CD8-positive, alpha-beta memory T cell (primary cell): Measurements from ENCODE around the gene PRSS57. TPM values are rescaled to one million over a fixed set of nuclear protein-coding genes. Genes with fewer than 3 reads are reported as not detected.
"Not testable (repeated sequence)": the region's sequence is repeated elsewhere in the genome, so short reads cannot be mapped to it uniquely, and the experiment has no call there.

Experiments
- CTCF ChIA-PET: fragments of 350-600 bp; sonication (Branson Sonifier 250); formaldehyde crosslinking; loops from one replicate; lab custom pipeline; 2021; ENCODE audit warnings: antibody characterized with exemption; lab: Charles Lee
- POLR2A ChIA-PET: fragments of 350-600 bp; sonication (Branson Sonifier 250); formaldehyde crosslinking; loops from one replicate; lab custom pipeline; 2021; ENCODE audit warnings: antibody characterized with exemption; lab: Charles Lee
- DNase-seq, 5 donors: peaks; one replicate each; pipeline versions ENCODE4 v3.0.0 to v3.0.0-alpha.2; 2020 to 2022; ENCODE audit warnings: mixed read lengths in 1 of 5
- H3K27ac ChIP-seq: one replicate; pipeline ENCODE4 v1.7.0; 2013; ENCODE audit warnings: low read depth, mild to moderate bottlenecking, low read length, moderate library complexity
- H3K27me3 ChIP-seq: 2 replicates; pipeline ENCODE4 v1.7.0; 2013; ENCODE audit warnings: low read length, mild to moderate bottlenecking; ENCODE audit not compliant: insufficient read depth, poor library complexity, severe bottlenecking
- H3K36me3 ChIP-seq: 2 replicates; pipeline ENCODE4 v1.7.0; 2013; ENCODE audit warnings: mild to moderate bottlenecking, low read length, moderate library complexity; ENCODE audit not compliant: insufficient read depth
- H3K4me1 ChIP-seq: 2 replicates; pipeline ENCODE4 v1.7.0; 2013; ENCODE audit warnings: mild to moderate bottlenecking, low read length, moderate library complexity; ENCODE audit not compliant: insufficient read depth
- H3K4me3 ChIP-seq: 2 replicates; pipeline ENCODE4 v1.7.0; 2013; ENCODE audit warnings: mild to moderate bottlenecking, low read length
- H3K9me3 ChIP-seq: 2 replicates; pipeline ENCODE4 v1.7.0; 2013; ENCODE audit warnings: mild to moderate bottlenecking, low read length
- H3K27ac Mint-ChIP-seq, 8 donors: one replicate each; pipeline ENCODE4 v1.8.0; 2020 to 2021; ENCODE audit warnings: mixed read lengths in 8 of 8, mild to moderate bottlenecking in 6 of 8, inconsistent platforms in 3 of 8, moderate library complexity in 3 of 8
- H3K27me3 Mint-ChIP-seq, 2 donors: one replicate each; pipeline ENCODE4 v1.8.0; 2020 to 2021; ENCODE audit warnings: mixed read lengths in 2 of 2, mild to moderate bottlenecking in 1 of 2, moderate library complexity in 1 of 2
- H3K36me3 Mint-ChIP-seq, 3 donors: one replicate each; pipeline ENCODE4 v1.8.0; 2020 to 2021; ENCODE audit warnings: mixed read lengths in 3 of 3, inconsistent platforms in 1 of 3, mild to moderate bottlenecking in 1 of 3
- H3K4me1 Mint-ChIP-seq, 3 donors: one replicate each; pipeline ENCODE4 v1.8.0; 2020 to 2021; ENCODE audit warnings: mixed read lengths in 3 of 3, inconsistent platforms in 1 of 3, mild to moderate bottlenecking in 1 of 3
- H3K4me3 Mint-ChIP-seq, 7 donors: one replicate each; pipeline ENCODE4 v1.8.0; 2020 to 2021; ENCODE audit warnings: mixed read lengths in 7 of 7, mild to moderate bottlenecking in 6 of 7, moderate library complexity in 4 of 7, inconsistent platforms in 2 of 7
- H3K9me3 Mint-ChIP-seq, 5 donors: one replicate each; pipeline ENCODE4 v1.8.0; 2020 to 2022; ENCODE audit warnings: mixed read lengths in 5 of 5, mild to moderate bottlenecking in 3 of 5, moderate library complexity in 2 of 5, inconsistent platforms in 1 of 5
- polyA plus RNA-seq: library from polyadenylated mRNA; unstranded; fragments of 300-500 nt; fragmentation: Illumina TruSeq; gene quantifications from one replicate; pipeline ENCODE4 v1.2.3, GENCODE V29; 2021
- total RNA-seq, 2 experiments: library from RNA; stranded (reverse); gene quantifications; one replicate each; pipeline ENCODE4 v1.2.3, GENCODE V29; 2021

Gene PRSS57
- total and polyA plus RNA-seq, 3 experiments from 2014 or later = not detected

GRCh38 chr19:698529-698928 is 3.3 kb upstream of the PRSS57 start:
- POLR2A ChIA-PET, CTCF ChIA-PET, H3K4me3 ChIP-seq, H3K27ac Mint-ChIP-seq, H3K9me3 ChIP-seq, H3K9me3 Mint-ChIP-seq, H3K27me3 ChIP-seq, H3K36me3 Mint-ChIP-seq, H3K36me3 ChIP-seq, H3K27ac ChIP-seq, H3K4me1 ChIP-seq, H3K4me3 Mint-ChIP-seq, DNase-seq: not testable (repeated sequence)
- H3K27me3 Mint-ChIP-seq = peaks cover 24 to 32% of the 10 kb centered on the region in 2 donors
- peaks cover 3 to 21% (median 12%) of the 10 kb centered on the region in 3 donors for H3K4me1 Mint-ChIP-seq

GRCh38 chr19:694481-695351 is 536 bp downstream of the PRSS57 start:
- H3K27me3 ChIP-seq = peaks cover 4% of the 10 kb centered on the region
- ChIA-PET POLR2A (no interaction called here), CTCF (no interaction called here)
- H3K36me3 ChIP-seq = no peaks in the 10 kb centered on the region
- H3K9me3 ChIP-seq = no peaks in the 10 kb centered on the region
- H3K4me3 Mint-ChIP-seq = peak overlapping the region in 1 of 7 donors; percentile 14
- peak overlapping the region in 1 of 8 donors; percentile 82 for H3K27ac Mint-ChIP-seq
- peaks cover 0 to 12% (median 2%) of the 10 kb centered on the region in 3 donors for H3K4me1 Mint-ChIP-seq
- H3K9me3 Mint-ChIP-seq = no peaks in the 10 kb centered on the region
- no peak overlapping the region for H3K27ac ChIP-seq
- no peak overlapping the region for H3K4me3 ChIP-seq
- H3K36me3 Mint-ChIP-seq = no peaks in the 10 kb centered on the region
- DNase-seq = no peak
- no peaks in the 10 kb centered on the region for H3K4me1 ChIP-seq
- H3K27me3 Mint-ChIP-seq = peaks cover 15 to 25% of the 10 kb centered on the region in 2 donors

- ChIA-PET POLR2A (no interaction called here), CTCF (no interaction called here)
- H3K4me1 ChIP-seq = no peaks in the 10 kb centered on the region
- no peaks in the 10 kb centered on the region for H3K9me3 ChIP-seq
- peaks cover 2 to 3% of the 10 kb centered on the region in 2 donors for H3K27me3 Mint-ChIP-seq
- no peak overlapping the region for H3K27ac Mint-ChIP-seq
- H3K4me3 ChIP-seq = no peak overlapping the region
- H3K36me3 ChIP-seq = no peaks in the 10 kb centered on the region
- no peaks in the 10 kb centered on the region for H3K36me3 Mint-ChIP-seq
- H3K9me3 Mint-ChIP-seq = no peaks in the 10 kb centered on the region
- H3K4me3 Mint-ChIP-seq = no peak overlapping the region
- H3K4me1 Mint-ChIP-seq = peaks cover 0 to 7% (median 0%) of the 10 kb centered on the region in 3 donors
- H3K27me3 ChIP-seq = no peaks in the 10 kb centered on the region
- no peak overlapping the region for H3K27ac ChIP-seq
- DNase-seq = no peak
Measured at GRCh38 chr19:690203-690602, 5.0 kb downstream of the PRSS57 start.

GRCh38 chr19:688992-689391 is 6.3 kb downstream of the PRSS57 start:
- H3K9me3 ChIP-seq = no peaks in the 10 kb centered on the region
- Mint-ChIP-seq H3K9me3 (no peaks in the 10 kb centered on the region), H3K36me3 (no peaks in the 10 kb centered on the region), H3K27me3 (peaks cover 0 to 2% of the 10 kb centered on the region in 2 donors), H3K4me3 (peak overlapping the region in 1 of 7 donors; percentile 44), H3K4me1 (no peaks in the 10 kb centered on the region), H3K27ac (no peak overlapping the region)
- H3K36me3 ChIP-seq = no peaks in the 10 kb centered on the region
- ChIA-PET CTCF (no interaction called here), POLR2A (no interaction called here)
- H3K4me3 ChIP-seq = no peak overlapping the region
- H3K4me1 ChIP-seq = no peaks in the 10 kb centered on the region
- no peaks in the 10 kb centered on the region for H3K27me3 ChIP-seq
- DNase-seq = no peak
- no peak overlapping the region for H3K27ac ChIP-seq

- DNase-seq = no peak
- H3K9me3 ChIP-seq = no peaks in the 10 kb centered on the region
- H3K4me3 Mint-ChIP-seq = no peak overlapping the region
- peaks cover 0 to 2% of the 10 kb centered on the region in 2 donors for H3K27me3 Mint-ChIP-seq
- POLR2A ChIA-PET = no interaction called here
- no peaks in the 10 kb centered on the region for H3K9me3 Mint-ChIP-seq
- H3K27ac ChIP-seq = no peak overlapping the region
- CTCF ChIA-PET = no interaction called here
- no peaks in the 10 kb centered on the region for H3K27me3 ChIP-seq
- no peak overlapping the region for H3K27ac Mint-ChIP-seq
- H3K4me1 Mint-ChIP-seq = no peaks in the 10 kb centered on the region
- no peaks in the 10 kb centered on the region for H3K4me1 ChIP-seq
- H3K4me3 ChIP-seq = no peak overlapping the region
- no peaks in the 10 kb centered on the region for H3K36me3 Mint-ChIP-seq
- H3K36me3 ChIP-seq = no peaks in the 10 kb centered on the region
Measured at GRCh38 chr19:688214-688613, 7.0 kb downstream of the PRSS57 start.

- Mint-ChIP-seq H3K36me3 (no peaks in the 10 kb centered on the region), H3K27me3 (peaks cover 0 to 2% of the 10 kb centered on the region in 2 donors), H3K4me3 (no peak overlapping the region), H3K27ac (peak overlapping the region in 1 of 8 donors; percentile 27), H3K4me1 (no peaks in the 10 kb centered on the region), H3K9me3 (no peaks in the 10 kb centered on the region)
- no peaks in the 10 kb centered on the region for H3K9me3 ChIP-seq
- no peak overlapping the region for H3K4me3 ChIP-seq
- CTCF ChIA-PET = no interaction called here
- POLR2A ChIA-PET = no interaction called here
- no peaks in the 10 kb centered on the region for H3K4me1 ChIP-seq
- no peak for DNase-seq
- no peaks in the 10 kb centered on the region for H3K36me3 ChIP-seq
- H3K27ac ChIP-seq = no peak overlapping the region
- H3K27me3 ChIP-seq = no peaks in the 10 kb centered on the region
Measured at GRCh38 chr19:687569-688166, 7.6 kb downstream of the PRSS57 start.

GRCh38 chr19:686589-687297 is 8.5 kb downstream of the PRSS57 start:
- Mint-ChIP-seq H3K36me3 (no peaks in the 10 kb centered on the region), H3K4me3 (no peak overlapping the region), H3K27ac (peak overlapping the region in 1 of 8 donors; percentile 87), H3K27me3 (peaks cover 0 to 2% of the 10 kb centered on the region in 2 donors), H3K9me3 (no peaks in the 10 kb centered on the region), H3K4me1 (no peaks in the 10 kb centered on the region)
- CTCF ChIA-PET = no interaction called here
- H3K4me1 ChIP-seq = no peaks in the 10 kb centered on the region
- no peak overlapping the region for H3K4me3 ChIP-seq
- no peak for DNase-seq
- H3K27me3 ChIP-seq = no peaks in the 10 kb centered on the region
- no peaks in the 10 kb centered on the region for H3K36me3 ChIP-seq
- POLR2A ChIA-PET = no interaction called here
- no peaks in the 10 kb centered on the region for H3K9me3 ChIP-seq
- no peak overlapping the region for H3K27ac ChIP-seq

GRCh38 chr19:685454-685931 is 9.8 kb downstream of the PRSS57 start:
- peaks cover 6% of the 10 kb centered on the region for H3K4me1 ChIP-seq
- ChIA-PET POLR2A (no interaction called here), CTCF (no interaction called here)
- no peak for DNase-seq
- no peaks in the 10 kb centered on the region for H3K9me3 ChIP-seq
- Mint-ChIP-seq H3K27ac (no peak overlapping the region), H3K36me3 (no peaks in the 10 kb centered on the region), H3K27me3 (peaks cover 0 to 2% of the 10 kb centered on the region in 2 donors), H3K4me3 (no peak overlapping the region), H3K4me1 (peaks cover 0 to 5% (median 0%) of the 10 kb centered on the region in 3 donors), H3K9me3 (no peaks in the 10 kb centered on the region)
- H3K36me3 ChIP-seq = no peaks in the 10 kb centered on the region
- H3K4me3 ChIP-seq = no peak overlapping the region
- no peak overlapping the region for H3K27ac ChIP-seq
- H3K27me3 ChIP-seq = no peaks in the 10 kb centered on the region
